Spleen (tissue), 7 donors: ENCODE results near the gene HGFAC.

Experiments used
- CTCF ChIP-seq, 11 experiments: fragments of 200-600 bp in 7 of 11; fragments of 450-650 bp in 4 of 11; sonication (generic) in 4 of 11; IDR thresholded peaks in 8 of 11; conservative IDR thresholded peaks in 3 of 11; 1 replicate in 7 of 11; 2 replicates in 4 of 11; pipeline versions ENCODE4 v1.4.0 to v1.8.0; 2016 to 2021; ENCODE audit warnings: antibody characterized with exemption in 11 of 11, inconsistent platforms in 4 of 11, mild to moderate bottlenecking in 1 of 11
- POLR2A ChIP-seq, 3 donors: fragments of 450-650 bp; IDR thresholded peaks; one replicate each; pipeline ENCODE4 v1.5.1; 2017; ENCODE audit warnings: antibody characterized with exemption in 3 of 3, mild to moderate bottlenecking in 1 of 3
- POLR2AphosphoS5 ChIP-seq, 3 donors: sonication (generic); formaldehyde crosslinking; IDR thresholded peaks; one replicate each; pipeline ENCODE4 v1.5.1; 2017; ENCODE audit warnings: antibody characterized with exemption in 3 of 3
- donor health status: DM: no; HTN: no; CAD: no; lungs with moderate emphysema.
- donor health status: DM: no; HTN: no; CAD: no.
- donor health status: DM: no; HTN: no; CAD: no.

DNA sequence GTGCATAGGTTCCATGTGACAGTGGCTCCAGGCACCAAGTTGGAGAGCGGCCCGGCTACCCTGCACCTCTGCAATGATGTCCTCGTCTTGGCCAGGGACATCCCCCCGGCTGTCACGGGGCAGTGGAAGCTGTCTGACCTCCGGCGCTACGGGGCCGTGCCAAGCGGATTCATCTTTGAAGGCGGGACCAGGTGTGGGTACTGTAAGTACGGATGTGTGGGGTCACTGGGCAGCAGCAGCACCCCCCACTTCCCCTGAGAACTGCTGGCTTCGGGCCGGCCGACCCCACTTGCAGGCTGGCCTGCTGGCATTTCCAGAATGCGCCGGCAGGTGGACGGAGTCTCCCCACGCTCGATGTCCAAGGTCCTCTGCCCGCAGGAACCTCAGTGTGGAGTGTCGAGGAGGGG is 34.6 kb downstream of the HGFAC start:
- no peak for TF ChIP-seq CTCF (IDR thresholded peaks at IDR 0.05 in 8 of 11, conservative IDR thresholded peaks at IDR 0.05 in 3 of 11)
- TF ChIP-seq POLR2AphosphoS5 (IDR thresholded peaks at IDR 0.05), result no peak
- no peak for TF ChIP-seq POLR2A (IDR thresholded peaks at IDR 0.05)
